Mucosa of rectum (tissue), 2 donors: ENCODE data around the gene AJAP1.

Experiments used
- H3K27ac ChIP-seq, 2 donors: one replicate each; pipeline ENCODE4 v1.7.0; 2013; ENCODE audit warnings: inconsistent platforms in 2 of 2, low read depth in 2 of 2, low read length in 2 of 2
- H3K27me3 ChIP-seq, 2 donors: one replicate each; pipeline ENCODE4 v1.7.0; 2013; ENCODE audit warnings: low read length in 2 of 2; ENCODE audit not compliant: control insufficient read depth in 2 of 2, insufficient read depth in 2 of 2
- H3K36me3 ChIP-seq, 2 donors: one replicate each; pipeline ENCODE4 v1.7.0; 2013; ENCODE audit warnings: low read length in 2 of 2; ENCODE audit not compliant: control insufficient read depth in 2 of 2, insufficient read depth in 2 of 2
- H3K4me1 ChIP-seq, 2 donors: one replicate each; pipeline ENCODE4 v1.7.0; 2013; ENCODE audit warnings: low read length in 2 of 2, mild to moderate bottlenecking in 1 of 2; ENCODE audit not compliant: control insufficient read depth in 2 of 2, insufficient read depth in 2 of 2
- H3K4me3 ChIP-seq, 2 donors: one replicate each; pipeline ENCODE4 v1.7.0; 2013; ENCODE audit warnings: low read length in 2 of 2
- H3K9ac ChIP-seq, 2 donors: one replicate each; pipeline ENCODE4 v1.7.0; 2013; ENCODE audit warnings: low read length in 2 of 2, low read depth in 1 of 2, mild to moderate bottlenecking in 1 of 2
- H3K9me3 ChIP-seq, 2 donors: one replicate each; pipeline ENCODE4 v1.7.0; 2013; ENCODE audit warnings: low read length in 2 of 2; ENCODE audit not compliant: control insufficient read depth in 2 of 2
- donor health status: healthy.
- donor health status: Normal muscosa, but diverticular disease.

Gene AJAP1

DNA sequence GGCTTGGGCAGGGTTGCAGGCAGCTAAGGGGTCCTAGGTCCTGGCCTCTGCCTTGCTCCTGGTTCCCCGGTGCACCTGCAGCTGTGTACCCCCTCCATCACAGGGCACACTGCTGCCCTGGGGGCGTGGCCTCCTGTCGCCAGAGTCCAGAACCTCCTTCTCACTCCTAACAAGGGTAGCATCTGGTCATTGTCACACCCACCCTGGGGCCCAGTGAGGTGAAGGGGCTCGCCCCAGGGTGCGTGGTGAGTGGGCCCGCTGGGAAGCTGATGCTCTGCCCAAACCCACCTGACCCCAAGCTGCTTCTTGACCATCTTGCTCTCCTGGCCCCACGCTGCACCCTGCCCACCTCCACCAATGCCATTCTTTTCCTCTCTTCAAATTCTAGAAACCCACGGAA is 44.5 kb downstream of the AJAP1 start:
- H3K4me3 ChIP-seq = no peak overlapping the region

GRCh38 chr1:4699376-4700301 is 45.2 kb downstream of the AJAP1 start:
- Histone ChIP-seq H3K9me3 (no peaks in the 10 kb centered on the region), H3K4me1 (no peaks in the 10 kb centered on the region), H3K27me3 (no peaks in the 10 kb centered on the region), H3K36me3 (no peaks in the 10 kb centered on the region), H3K4me3 (no peak overlapping the region), H3K27ac (no peak overlapping the region), H3K9ac (no peak overlapping the region)

More for the DNA sequence above, 44.5 kb downstream of the AJAP1 start:
- no peak overlapping the region for H3K9ac ChIP-seq
- no peak overlapping the region for H3K27ac ChIP-seq
- H3K36me3 ChIP-seq = no peaks in the 10 kb centered on the region
- no peaks in the 10 kb centered on the region for H3K4me1 ChIP-seq
- H3K9me3 ChIP-seq = no peaks in the 10 kb centered on the region
- H3K27me3 ChIP-seq = no peaks in the 10 kb centered on the region

DNA sequence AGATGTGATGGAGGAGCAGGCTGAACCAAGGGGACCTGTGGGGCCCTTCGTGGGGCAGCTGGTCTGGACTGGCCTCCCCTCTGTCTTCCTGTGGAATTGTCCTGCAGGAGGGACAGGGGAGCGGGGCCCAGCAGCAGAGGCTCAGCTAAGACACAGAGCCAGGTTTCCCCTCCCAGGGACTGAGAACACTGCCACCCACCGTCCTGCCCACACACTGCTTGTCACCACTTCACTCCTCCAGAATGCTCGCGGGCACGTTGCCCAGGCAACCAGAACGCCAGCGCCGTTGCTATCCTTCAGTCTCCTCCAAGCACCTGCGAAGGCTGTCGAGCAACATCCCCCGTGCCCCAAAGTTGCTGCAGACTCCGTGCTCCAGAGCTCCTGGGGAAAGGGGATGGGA is 46.4 kb downstream of the AJAP1 start:
- H3K4me1 ChIP-seq = no peaks in the 10 kb centered on the region
- no peak overlapping the region for H3K4me3 ChIP-seq

DNA sequence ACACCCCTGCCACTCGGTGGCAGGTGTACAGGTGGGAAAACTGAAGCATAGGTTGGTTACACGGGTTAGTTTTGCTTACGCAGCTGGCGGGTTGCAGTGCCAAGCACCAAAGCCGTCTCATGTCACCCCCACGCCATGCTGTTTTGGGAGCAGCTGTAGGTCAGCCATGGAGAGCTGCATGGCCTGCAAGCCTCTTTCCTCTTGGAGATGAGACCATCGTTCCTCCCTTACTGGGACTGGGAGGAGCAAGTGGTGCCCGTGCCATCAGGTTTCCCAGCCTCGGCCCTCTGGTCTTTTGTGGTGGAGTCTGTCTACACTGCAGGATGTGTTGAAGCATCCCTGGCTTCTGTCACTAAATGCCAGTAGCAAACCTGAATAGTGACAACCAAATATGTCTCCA is 46.9 kb downstream of the AJAP1 start:
- Histone ChIP-seq H3K4me1 (no peaks in the 10 kb centered on the region), H3K36me3 (no peaks in the 10 kb centered on the region), H3K27me3 (no peaks in the 10 kb centered on the region), H3K27ac (no peak overlapping the region), H3K9me3 (no peaks in the 10 kb centered on the region), H3K9ac (no peak overlapping the region), H3K4me3 (no peak overlapping the region)

More for the DNA sequence above, 46.4 kb downstream of the AJAP1 start:
- H3K27ac ChIP-seq = no peak overlapping the region
- no peak overlapping the region for H3K9ac ChIP-seq
- H3K27me3 ChIP-seq = no peaks in the 10 kb centered on the region
- no peaks in the 10 kb centered on the region for H3K36me3 ChIP-seq
- no peaks in the 10 kb centered on the region for H3K9me3 ChIP-seq

DNA sequence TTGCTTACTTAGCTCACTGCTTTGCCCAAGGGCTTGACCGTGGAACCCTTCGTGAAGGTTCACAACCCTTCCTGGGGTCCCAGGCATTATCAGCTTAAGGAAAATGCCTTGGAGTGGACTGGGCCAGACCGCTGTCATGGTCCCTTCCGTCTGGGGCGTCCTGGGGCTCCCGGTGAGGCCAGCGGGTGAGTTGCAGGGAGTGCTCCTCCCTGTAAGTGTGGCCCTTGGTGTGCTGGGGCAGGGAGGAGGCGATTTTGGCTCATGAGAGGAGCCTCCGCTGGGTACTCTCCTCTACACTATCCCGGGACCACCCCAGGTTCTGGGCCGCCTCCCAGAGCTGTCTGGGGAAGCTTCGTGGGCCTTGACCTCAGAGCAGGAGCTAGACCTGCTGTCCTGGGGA is 48.1 kb downstream of the AJAP1 start:
- H3K4me1 ChIP-seq = no peaks in the 10 kb centered on the region

GRCh38 chr1:4702932-4703331 is 48.5 kb downstream of the AJAP1 start:
- Histone ChIP-seq H3K27ac (no peak overlapping the region), H3K36me3 (no peaks in the 10 kb centered on the region), H3K27me3 (no peaks in the 10 kb centered on the region), H3K4me3 (no peak overlapping the region), H3K4me1 (no peaks in the 10 kb centered on the region), H3K9ac (no peak overlapping the region), H3K9me3 (no peaks in the 10 kb centered on the region)

More for the DNA sequence above, 48.1 kb downstream of the AJAP1 start:
- Histone ChIP-seq H3K9me3 (no peaks in the 10 kb centered on the region), H3K36me3 (no peaks in the 10 kb centered on the region), H3K4me3 (no peak overlapping the region), H3K9ac (no peak overlapping the region), H3K27ac (no peak overlapping the region), H3K27me3 (no peaks in the 10 kb centered on the region)

GRCh38 chr1:4703646-4704045 is 49.2 kb downstream of the AJAP1 start:
- Histone ChIP-seq H3K27ac (no peak overlapping the region), H3K9ac (no peak overlapping the region), H3K27me3 (no peaks in the 10 kb centered on the region)

GRCh38 chr1:4708840-4709507 is 54.6 kb downstream of the AJAP1 start:
- Histone ChIP-seq H3K27me3 (peaks cover 3 to 6% of the 10 kb centered on the region in 2 donors), H3K27ac (no peak overlapping the region), H3K4me1 (no peaks in the 10 kb centered on the region), H3K36me3 (no peaks in the 10 kb centered on the region), H3K9ac (no peak overlapping the region), H3K4me3 (no peak overlapping the region), H3K9me3 (no peaks in the 10 kb centered on the region)

More at GRCh38 chr1:4703646-4704045, 49.2 kb downstream of the AJAP1 start:
- no peaks in the 10 kb centered on the region for H3K36me3 ChIP-seq
- H3K4me1 ChIP-seq = no peaks in the 10 kb centered on the region
- H3K4me3 ChIP-seq = no peak overlapping the region
- no peaks in the 10 kb centered on the region for H3K9me3 ChIP-seq

- no peak overlapping the region for H3K9ac ChIP-seq
- H3K4me3 ChIP-seq = no peak overlapping the region
- H3K4me1 ChIP-seq = no peaks in the 10 kb centered on the region
- H3K27me3 ChIP-seq = peaks cover 3 to 6% of the 10 kb centered on the region in 2 donors
- no peak overlapping the region for H3K27ac ChIP-seq
- no peaks in the 10 kb centered on the region for H3K36me3 ChIP-seq
- H3K9me3 ChIP-seq = no peaks in the 10 kb centered on the region
Observed at GRCh38 chr1:4709641-4710040, 55.2 kb downstream of the AJAP1 start.
